ENCODE data around the gene HGFAC. TPM values are rescaled to one million over a fixed set of nuclear protein-coding genes. Genes with fewer than 3 reads are reported as not detected.
"Not testable (repeated sequence)": the region's sequence is repeated elsewhere in the genome, so short reads cannot be mapped to it uniquely, and the experiment has no call there.

HGFAC gene
- total and polyA plus RNA-seq, 4 donors, result 0.24 to 2.6 (median 0.37) TPM

DNA sequence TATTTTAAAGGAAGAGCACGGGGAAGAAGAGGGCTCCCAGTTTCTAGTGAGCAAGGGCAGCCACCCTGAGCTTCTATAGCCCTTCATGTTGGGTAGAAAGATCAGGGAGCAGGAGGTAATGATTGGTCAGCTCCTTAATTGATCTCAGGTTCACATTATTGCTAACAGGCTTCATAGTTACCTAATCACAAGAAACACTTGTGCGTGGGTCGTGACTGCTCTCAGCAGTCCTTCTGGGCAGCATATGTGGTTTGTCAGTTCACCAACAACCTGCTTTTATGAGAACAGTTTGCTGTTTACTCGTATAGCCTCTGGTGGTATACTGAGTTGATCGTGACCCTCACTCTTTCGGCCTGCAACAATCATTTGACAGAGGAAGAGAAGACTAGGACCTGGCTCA lies 16.6 kb downstream of the HGFAC start:
- H3K4me1 ChIP-seq (ENCODE audit: control insufficient read depth in 5 of 5, insufficient read depth in 5 of 5, low read length in 5 of 5), result peaks cover 0 to 10% (median 0%) of the 10 kb centered on the region in 5 donors
- no peak for DNase-seq
- H3K4me3 ChIP-seq, result no peak overlapping the region
- H3K27ac ChIP-seq (ENCODE audit: low read depth in 1 of 2, low read length in 1 of 2), result no peak overlapping the region
- 86 to 87% methylated on average over 6 of the region's 6 CpGs for WGBS, 2 donors
- TF ChIP-seq, protein P1, sequence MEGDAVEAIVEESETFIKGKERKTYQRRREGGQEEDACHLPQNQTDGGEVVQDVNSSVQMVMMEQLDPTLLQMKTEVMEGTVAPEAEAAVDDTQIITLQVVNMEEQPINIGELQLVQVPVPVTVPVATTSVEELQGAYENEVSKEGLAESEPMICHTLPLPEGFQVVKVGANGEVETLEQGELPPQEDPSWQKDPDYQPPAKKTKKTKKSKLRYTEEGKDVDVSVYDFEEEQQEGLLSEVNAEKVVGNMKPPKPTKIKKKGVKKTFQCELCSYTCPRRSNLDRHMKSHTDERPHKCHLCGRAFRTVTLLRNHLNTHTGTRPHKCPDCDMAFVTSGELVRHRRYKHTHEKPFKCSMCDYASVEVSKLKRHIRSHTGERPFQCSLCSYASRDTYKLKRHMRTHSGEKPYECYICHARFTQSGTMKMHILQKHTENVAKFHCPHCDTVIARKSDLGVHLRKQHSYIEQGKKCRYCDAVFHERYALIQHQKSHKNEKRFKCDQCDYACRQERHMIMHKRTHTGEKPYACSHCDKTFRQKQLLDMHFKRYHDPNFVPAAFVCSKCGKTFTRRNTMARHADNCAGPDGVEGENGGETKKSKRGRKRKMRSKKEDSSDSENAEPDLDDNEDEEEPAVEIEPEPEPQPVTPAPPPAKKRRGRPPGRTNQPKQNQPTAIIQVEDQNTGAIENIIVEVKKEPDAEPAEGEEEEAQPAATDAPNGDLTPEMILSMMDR (IDR thresholded peaks at IDR 0.05; ENCODE audit: control extremely low read depth, extremely low read depth), result no peak
- H3K36me3 ChIP-seq (ENCODE audit: control insufficient read depth in 4 of 4, insufficient read depth in 4 of 4, low read length in 4 of 4), result no peaks in the 10 kb centered on the region
- no peak overlapping the region for H3K9ac ChIP-seq (ENCODE audit: insufficient read depth in 1 of 2, low read length in 2 of 2)
- H3K9me3 ChIP-seq (ENCODE audit: control insufficient read depth in 4 of 4, insufficient read depth in 3 of 4, low read length in 3 of 4), result peaks cover 0 to 10% (median 3%) of the 10 kb centered on the region in 4 donors
- ATAC-seq (ENCODE audit: insufficient read depth, low FRiP score), result no peak
- no peaks in the 10 kb centered on the region for H3K27me3 ChIP-seq (ENCODE audit: control insufficient read depth in 3 of 3, insufficient read depth in 3 of 3, low read length in 2 of 3)

DNA sequence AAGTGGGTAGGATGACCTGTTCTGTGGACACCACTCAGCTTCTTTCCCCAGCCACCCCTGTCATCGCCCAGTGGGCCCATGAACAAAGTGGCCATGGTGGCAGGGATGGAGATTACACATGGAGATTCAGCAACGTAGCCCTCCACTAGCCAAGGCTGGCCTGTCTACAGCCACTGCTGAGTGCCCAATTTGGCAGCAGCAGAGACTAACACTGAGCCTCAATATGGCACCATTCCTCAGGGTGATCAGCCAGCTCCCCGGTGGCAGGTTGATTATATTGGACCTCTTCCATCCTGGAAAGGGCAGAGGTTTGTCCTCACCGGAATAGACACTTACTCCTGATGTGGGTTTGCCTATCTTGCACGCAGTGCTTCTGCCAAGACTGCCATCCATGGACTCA lies 17.4 kb downstream of the HGFAC start:
- DNase-seq; H3K9ac ChIP-seq (ENCODE audit: insufficient read depth in 1 of 2, low read length in 2 of 2); H3K36me3 ChIP-seq (ENCODE audit: control insufficient read depth in 4 of 4, insufficient read depth in 4 of 4, low read length in 4 of 4); H3K27me3 ChIP-seq (ENCODE audit: control insufficient read depth in 3 of 3, insufficient read depth in 3 of 3, low read length in 2 of 3); H3K4me3 ChIP-seq; H3K9me3 ChIP-seq (ENCODE audit: control insufficient read depth in 4 of 4, insufficient read depth in 3 of 4, low read length in 3 of 4); ATAC-seq (ENCODE audit: insufficient read depth, low FRiP score); H3K27ac ChIP-seq (ENCODE audit: low read depth in 1 of 2, low read length in 1 of 2): not testable (repeated sequence)
- 92 to 94% methylated on average over 5 of the region's 5 CpGs for WGBS, 2 donors
- H3K4me1 ChIP-seq (ENCODE audit: control insufficient read depth in 5 of 5, insufficient read depth in 5 of 5, low read length in 5 of 5), result peaks cover 0 to 14% (median 0%) of the 10 kb centered on the region in 5 donors

DNA sequence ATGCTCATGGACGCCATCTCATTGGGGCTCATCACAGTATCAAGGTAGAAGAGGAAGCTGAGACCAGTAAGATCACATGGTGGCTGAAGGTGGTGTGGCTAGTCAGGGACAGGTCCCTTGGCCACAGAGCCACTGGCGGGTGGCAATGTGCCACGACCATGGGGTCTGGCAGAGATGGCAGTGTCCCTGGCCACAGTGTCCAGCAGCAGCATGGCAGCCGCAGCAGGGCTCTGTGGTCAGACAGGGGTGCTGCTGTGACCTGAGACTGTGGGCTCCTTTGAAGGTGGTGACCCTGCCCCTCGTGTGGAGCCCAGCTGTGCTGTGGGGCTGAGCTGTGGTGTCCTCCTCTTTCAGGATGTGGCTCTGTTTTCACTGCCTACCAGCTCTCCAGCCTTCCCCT lies 19.2 kb downstream of the HGFAC start:
- no peak for ATAC-seq (ENCODE audit: insufficient read depth, low FRiP score)
- WGBS, 2 donors, result 87 to 95% methylated on average over 5 of the region's 5 CpGs
- DNase-seq, result no peak

DNA sequence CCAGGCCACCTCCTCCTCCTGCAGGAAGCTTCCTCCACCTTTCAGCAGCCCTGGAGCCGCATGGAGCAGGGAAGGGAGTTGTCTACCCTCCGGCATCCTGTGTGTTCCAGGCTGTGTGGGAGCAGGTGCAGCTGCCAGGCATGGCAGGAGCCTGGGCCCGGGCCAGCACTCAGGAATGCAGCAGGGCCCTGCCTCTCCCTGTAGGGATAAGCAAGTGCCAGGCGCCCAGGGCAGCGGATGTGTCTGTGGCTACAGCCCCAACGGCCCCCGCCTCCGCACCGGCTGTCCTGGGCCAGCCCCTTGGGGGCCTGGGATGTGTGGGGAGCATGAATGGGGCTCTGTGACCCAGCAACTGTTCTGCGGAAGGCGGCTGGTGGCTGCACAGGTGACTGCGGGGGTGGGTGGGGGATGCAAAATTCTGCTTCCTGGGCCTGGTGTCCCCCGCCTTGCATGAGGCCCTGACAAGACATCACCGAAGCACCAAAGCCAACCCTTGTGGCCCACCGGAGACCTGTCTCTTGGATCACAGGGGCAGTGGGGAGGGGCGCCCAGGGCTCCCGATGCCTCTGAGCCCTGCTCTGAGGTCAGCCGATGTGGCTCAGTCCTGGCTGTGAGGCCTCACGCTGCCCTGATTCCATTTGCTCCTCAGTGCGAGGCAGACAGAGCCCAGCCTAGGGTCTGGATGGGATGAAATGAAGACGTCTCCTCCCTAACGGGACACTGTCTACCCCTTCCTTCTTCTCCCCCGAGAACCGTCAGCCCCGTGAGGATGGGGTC lies 19.9 kb downstream of the HGFAC start:
- DNase-seq (peak in 2 of 3 donors; percentile 42 to 57), ATAC-seq (ENCODE audit: insufficient read depth, low FRiP score) (peak; percentile 63)
- 73 to 76% methylated on average over 25 of the region's 25 CpGs for WGBS, 2 donors
- Histone ChIP-seq H3K4me1 (ENCODE audit: control insufficient read depth in 5 of 5, insufficient read depth in 5 of 5, low read length in 5 of 5) (peaks cover 0 to 14% (median 0%) of the 10 kb centered on the region in 5 donors), H3K4me3 (no peak overlapping the region), H3K36me3 (ENCODE audit: control insufficient read depth in 4 of 4, insufficient read depth in 4 of 4, low read length in 4 of 4) (no peaks in the 10 kb centered on the region), H3K27ac (ENCODE audit: low read depth in 1 of 2, low read length in 1 of 2) (peak overlapping the region; percentile 58), H3K9me3 (ENCODE audit: control insufficient read depth in 4 of 4, insufficient read depth in 3 of 4, low read length in 3 of 4) (peaks cover 0 to 5% (median 0%) of the 10 kb centered on the region in 4 donors), H3K9ac (ENCODE audit: insufficient read depth in 1 of 2, low read length in 2 of 2) (no peak overlapping the region), H3K27me3 (ENCODE audit: control insufficient read depth in 3 of 3, insufficient read depth in 3 of 3, low read length in 2 of 3) (peaks cover 0 to 3% (median 0%) of the 10 kb centered on the region in 3 donors)
- TF ChIP-seq, protein P1 (IDR thresholded peaks at IDR 0.05; ENCODE audit: control extremely low read depth, extremely low read depth), result no peak

More for the DNA sequence above, 19.2 kb downstream of the HGFAC start:
- TF ChIP-seq, protein P1 (IDR thresholded peaks at IDR 0.05; ENCODE audit: control extremely low read depth, extremely low read depth), result no peak
- Histone ChIP-seq H3K9me3 (ENCODE audit: control insufficient read depth in 4 of 4, insufficient read depth in 3 of 4, low read length in 3 of 4) (peaks cover 0 to 8% (median 0%) of the 10 kb centered on the region in 4 donors), H3K4me1 (ENCODE audit: control insufficient read depth in 5 of 5, insufficient read depth in 5 of 5, low read length in 5 of 5) (peaks cover 0 to 14% (median 0%) of the 10 kb centered on the region in 5 donors), H3K27ac (ENCODE audit: low read depth in 1 of 2, low read length in 1 of 2) (peak overlapping the region; percentile 47 to 58), H3K4me3 (no peak overlapping the region), H3K9ac (ENCODE audit: insufficient read depth in 1 of 2, low read length in 2 of 2) (no peak overlapping the region), H3K27me3 (ENCODE audit: control insufficient read depth in 3 of 3, insufficient read depth in 3 of 3, low read length in 2 of 3) (peaks cover 0 to 3% (median 0%) of the 10 kb centered on the region in 3 donors), H3K36me3 (ENCODE audit: control insufficient read depth in 4 of 4, insufficient read depth in 4 of 4, low read length in 4 of 4) (no peaks in the 10 kb centered on the region)

Measured in lung (tissue), 12 donors.